HG03066 (cell line): ENCODE measurements around the gene RBM18.

Source experiments
- ATAC-seq: cut with Tn5 transposase; IDR thresholded peaks from one replicate; pipeline ENCODE4 v1.9.1; 2021; ENCODE audit warnings: low read depth; ENCODE audit not compliant: unreplicated experiment

Gene RBM18

DNA sequence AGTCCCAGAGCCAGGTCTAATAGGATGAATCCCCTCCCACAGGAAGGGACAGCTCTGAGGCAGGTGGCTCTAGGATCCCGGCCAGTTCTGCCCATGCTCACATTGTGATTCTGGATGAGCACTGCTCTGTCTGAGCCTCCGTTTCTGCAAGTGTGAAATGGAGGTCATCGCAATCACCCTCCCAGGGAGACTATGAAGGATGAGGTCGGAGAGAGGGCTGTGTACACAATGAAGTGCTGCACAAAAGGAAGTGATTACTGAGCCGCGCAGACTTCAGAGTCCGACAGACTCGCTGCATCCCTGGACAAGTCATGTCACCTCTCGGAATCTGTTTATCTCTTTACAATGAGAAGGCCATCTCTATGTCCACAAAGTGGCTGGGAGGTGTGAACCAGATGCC, 57.5 kb downstream of the RBM18 start:
- ATAC-seq = no peak

DNA sequence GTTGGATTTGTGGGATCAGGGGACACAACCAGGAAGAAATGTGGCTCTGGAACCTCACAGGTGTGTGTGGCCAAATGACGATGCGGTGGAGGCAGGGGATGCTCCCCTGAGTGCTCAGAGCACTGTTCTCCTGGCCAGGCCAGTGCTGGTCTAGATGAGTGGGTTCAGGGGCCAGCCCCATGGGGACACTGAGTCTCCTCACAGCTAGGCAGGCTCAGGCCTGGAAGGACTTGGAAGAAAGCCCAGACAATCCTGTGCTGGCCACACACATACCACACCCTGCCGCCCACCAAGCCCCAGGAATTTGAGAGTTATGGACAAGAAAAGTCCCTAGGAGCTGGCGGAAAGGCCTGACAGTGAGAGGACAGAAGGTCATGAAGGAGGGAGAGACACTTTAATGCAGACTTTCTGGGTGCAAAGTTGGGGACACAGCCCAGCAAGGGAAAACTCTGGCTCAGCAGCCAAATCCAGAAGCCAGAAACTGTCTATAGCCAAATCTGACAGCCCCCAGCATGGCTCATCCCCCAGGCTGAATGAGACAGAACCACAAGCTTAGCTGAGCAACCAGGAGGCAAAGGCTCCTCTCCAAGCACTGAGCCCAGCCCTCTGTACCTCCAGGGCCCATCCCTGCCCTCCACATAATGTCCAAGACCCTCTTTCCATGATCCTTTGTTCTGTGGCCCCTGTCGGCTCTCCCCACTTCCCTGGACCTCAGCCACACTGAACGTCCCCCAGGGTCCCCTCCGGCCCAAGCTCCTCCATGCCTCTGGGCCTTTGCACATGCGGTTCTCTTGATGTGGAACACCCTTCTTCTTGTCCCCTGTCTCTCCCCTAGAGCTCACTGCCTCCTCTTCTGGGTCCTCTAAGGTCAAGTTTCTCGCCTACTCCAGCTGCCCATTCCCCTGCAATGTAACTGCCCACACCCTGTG, 58.3 kb downstream of the RBM18 start:
- ATAC-seq = no peak

DNA sequence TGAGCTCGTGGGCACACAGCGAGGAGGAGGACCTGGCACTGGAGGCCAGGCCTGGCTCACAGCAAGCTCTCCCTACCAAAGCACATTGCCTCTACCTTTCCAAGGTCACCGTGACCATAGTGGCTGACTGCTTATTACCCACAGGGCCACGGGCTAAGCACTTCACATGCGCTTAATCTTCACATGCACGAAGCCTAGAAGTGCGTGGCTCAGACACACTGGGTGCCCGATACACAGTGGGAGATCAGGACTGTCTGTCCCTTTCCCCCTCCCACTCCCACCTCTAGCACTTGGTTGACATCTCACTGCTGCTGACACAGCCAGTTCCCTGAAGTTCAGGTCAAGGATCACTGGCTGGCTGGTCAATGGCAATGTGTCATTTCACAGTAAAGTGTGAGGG, 59.5 kb downstream of the RBM18 start:
- ATAC-seq = no peak

DNA sequence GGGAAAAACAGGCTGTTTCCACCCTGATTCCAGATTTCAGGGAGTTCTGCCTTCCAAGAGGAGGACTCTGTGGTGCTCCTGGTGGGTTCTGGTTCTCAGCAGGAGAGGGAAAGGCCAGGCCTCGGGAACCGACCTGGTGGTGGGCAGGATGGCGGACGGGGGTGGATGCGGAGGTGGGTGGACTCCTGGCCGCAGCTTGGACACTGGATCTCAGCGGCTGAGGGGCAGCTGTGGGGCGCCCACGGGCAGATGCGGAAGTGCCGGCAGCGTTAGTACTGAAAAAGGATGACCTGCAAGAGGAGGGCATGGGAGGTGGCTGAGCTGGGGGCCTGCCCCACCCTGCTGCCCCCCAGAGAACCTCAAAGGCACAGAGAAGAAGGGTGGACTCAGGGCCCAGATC, 60.1 kb downstream of the RBM18 start:
- ATAC-seq = no peak

DNA sequence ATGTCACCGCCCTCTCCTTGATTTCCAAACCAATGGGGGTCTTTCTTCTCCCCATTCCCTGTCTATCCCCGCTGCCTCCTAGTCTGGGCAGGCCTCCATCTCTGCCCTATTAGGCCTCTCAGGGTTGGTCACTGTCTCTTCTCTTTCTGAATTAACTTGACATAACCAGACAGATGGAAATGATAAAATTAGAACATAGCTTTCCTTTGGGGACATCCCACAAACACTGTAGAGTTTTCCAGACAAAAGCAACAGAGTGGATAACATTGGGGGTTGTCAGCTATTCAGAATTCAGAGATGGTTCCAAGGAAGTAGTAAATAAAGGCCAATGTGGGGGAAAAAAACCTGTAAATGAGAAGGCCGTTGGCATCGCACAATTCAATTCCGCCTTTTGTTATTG, 60.6 kb downstream of the RBM18 start:
- no peak for ATAC-seq

DNA sequence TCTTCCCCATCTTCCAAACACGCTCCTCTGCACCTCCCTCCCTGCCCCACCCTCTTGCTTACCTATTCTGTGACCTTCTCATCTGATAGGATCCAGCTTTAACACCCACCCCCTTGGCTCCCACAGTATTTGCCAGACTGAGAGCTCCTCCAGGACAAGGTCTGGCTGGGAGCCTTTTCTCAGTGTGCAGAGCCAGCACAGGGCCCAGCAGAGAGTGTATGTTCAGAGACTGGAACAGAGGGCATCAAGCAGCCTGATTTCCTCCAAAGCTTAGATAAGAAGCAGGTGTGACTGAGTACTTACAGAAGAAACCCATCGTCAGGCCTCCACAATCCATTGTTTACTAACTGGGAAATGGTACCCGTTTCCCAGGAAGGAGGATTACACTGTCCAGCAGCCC, 62.5 kb downstream of the RBM18 start:
- ATAC-seq = no peak

DNA sequence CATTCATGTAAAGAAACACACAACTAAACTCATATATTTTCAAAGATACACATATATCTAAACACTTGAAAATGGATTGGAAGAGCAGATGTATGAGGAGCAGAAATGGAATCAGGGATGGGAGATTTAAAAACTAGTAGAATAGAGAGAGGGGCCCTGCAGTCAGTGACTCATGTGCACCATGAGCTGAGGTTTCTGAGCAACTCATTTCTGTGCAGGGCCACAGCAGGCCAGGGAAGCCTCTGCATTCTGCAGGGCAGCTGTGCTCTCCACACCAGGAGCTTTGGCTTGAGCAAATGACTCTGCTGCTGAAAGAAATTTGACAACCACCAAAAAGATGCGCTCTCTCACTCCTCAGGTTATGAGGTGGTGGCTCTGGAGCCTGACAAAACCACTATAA, 63.0 kb downstream of the RBM18 start:
- no peak for ATAC-seq

DNA sequence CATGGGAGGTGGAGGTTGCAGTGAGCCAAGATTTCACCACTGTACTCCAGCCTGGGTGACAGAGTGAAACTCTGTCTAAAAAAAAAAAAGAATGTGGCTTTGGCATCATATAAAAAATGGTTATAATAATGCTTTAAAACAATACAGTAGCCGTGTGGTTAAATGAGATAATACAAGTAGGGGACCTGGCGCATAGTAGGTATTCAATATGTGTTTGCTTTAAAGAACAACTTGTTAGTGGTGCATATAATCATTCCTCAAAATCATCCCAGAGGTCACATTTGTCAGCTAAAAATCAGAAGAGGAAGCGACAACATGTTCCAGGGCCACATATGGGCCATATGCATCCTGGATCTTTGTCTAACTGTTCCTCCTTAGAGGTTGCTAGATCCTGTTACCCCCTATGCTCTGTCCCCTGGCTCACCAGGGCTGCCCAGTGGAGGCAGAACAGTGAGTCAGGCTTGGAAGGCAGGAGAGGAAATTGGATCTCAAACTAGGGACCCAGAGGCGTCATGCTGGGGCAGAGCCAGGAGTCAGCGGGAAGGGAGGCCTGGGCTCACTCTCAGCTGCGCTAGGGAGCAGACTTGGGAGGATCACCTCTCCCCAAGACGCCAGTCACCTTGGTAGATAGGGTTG, 63.6 kb downstream of the RBM18 start:
- ATAC-seq = no peak

DNA sequence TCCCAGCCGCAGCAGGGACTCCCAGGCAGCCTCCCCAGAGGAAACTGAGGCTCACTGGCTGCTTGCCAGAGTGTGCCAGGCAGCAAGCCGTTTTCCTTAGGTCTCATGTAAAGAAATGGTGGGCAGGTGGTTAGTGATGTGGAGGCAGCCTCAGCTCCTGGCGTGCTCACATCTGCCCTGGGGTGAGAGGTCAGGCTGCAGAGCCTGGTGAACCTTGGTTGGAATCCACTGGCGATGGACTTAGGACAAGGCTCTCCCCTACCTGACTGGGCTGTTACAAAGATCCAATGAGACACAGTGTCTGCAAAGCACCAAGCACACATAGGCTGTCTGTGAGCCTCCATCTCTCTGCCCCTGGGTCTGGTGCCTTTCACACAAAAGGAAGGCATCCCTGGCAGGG, 66.8 kb downstream of the RBM18 start:
- ATAC-seq = no peak

DNA sequence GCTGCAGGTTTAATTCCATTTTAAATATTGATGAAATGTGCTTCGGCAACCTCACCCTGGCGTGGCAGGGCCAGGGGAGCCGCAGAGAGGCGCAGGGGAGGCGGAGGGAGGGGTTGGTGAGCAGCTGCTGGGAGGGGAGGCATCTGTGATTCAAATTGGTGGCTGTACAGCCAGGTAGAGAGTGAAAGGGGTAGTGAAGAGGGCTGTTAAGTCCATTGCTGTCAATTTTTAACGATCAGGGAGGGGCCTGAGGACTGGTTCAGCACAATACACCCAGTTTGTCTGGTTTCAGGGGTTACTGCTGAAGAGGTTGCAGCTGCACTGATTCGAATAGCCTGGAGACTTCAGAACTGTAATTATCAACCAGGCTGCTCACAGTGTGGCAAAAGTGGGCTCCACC, 67.2 kb downstream of the RBM18 start:
- ATAC-seq = no peak

DNA sequence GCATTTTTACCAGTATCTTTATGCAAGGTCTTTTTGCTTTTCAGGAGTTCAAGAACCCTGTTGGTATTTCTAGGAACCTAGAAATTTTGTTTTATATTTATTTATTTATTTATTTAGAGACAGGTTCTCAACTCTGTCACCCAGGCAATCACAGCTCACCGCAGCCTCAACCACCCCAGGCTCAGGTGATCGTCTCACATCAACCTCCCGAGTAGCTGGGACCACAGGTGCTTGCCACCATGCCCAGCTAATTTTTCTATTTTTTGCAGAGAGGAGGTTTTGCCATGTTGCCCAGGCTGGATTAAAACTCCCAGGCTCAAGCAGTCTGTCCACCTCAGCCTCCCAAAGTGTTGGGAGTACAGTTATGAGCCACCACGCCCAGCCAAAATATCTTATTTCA, 68.8 kb downstream of the RBM18 start:
- ATAC-seq = no peak

DNA sequence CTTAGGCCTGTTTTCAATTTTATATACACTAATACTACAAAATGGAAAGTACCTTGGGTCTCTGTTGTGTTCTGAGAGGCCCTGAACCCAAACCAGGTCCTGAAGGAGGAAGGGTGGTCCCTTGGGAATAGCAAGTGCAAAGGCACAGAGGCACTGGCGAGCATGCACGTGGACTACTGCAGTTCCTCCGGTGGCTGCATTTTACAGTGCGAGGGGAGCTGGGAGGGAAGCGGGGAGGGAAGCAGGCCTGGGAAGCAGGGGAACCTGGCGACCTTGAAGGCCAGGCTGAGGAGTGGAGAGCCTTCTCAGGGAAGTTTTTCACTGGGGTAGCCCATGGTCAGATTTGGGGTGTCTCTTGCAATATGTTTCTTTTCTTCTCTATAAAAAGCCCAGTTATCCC, 71.0 kb downstream of the RBM18 start:
- no peak for ATAC-seq

DNA sequence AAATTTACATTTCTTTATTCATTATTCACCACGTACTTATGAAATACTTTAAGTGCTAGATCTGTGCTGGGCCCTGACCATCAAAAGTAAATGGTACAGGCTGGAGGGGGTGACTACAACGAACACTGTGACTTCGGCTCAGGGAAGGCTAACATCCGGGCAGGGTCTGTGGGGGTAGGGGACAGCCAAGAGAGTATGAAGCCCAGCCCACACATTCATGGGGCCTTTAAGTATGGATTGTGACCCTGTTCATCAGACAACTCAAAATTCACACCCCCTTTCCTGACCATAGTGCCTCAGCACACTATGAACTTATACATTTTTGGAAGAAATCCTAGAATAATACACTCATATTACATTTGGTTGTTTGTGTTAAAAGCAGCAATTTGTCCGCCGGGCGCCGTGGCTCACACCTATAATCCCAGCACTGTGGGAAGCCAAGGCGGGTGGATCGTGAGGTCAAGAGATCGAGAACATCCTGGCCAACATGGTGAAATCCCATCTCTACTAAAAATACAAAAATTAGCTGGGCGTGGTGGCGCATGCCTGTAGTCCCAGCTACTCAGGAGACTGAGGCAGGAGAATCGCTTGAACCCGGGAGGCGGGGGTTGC, 71.6 kb downstream of the RBM18 start:
- ATAC-seq = no peak

DNA sequence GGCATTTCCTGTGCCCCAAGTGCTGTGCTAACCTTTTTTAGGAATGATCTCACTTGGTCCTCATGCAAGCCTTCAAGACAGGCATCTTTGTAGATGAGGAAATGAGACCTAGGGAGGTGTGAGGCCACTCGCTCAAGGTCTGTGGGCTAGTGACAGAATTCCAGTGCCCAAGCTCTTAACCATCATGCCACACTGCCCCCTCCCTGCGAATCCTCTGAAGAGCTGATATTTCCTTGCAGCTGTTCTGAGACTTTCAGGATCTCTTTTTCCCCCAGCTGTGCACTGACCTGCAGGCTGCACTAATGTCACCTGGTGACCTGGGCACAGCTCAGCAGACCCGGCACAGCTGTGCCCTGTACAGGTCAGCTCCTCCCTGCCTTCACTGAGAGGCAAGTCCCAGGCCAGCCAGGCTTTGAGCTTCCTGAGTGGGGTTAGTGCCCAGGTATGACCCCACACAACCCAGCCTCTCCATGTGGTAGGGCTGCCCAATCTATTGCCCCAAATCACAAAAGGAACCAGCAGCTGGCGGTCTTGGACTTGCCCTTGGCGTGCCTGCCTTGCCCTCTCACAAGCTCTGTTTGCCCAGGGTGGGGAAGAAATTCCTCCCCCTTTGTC, 72.3 kb downstream of the RBM18 start:
- no peak for ATAC-seq

DNA sequence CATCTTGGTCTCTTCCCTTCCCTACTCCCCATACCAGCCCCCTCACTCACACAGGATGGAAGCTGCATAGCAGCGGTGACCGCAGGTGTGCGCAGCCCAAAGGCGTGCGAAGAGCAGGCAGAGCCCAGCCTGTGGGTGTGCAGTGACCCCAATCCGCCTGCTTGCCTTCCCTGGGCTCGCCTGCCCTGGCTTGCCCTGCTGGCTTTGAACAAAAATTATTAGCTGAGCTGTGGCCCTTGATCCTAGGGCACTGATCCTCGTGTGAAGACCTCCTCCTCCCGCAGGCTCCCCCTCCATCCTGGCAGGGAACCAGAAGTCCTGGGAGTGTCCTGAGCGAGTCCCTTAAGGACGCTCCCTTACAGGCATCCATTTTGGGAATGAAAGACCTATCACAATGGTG, 73.1 kb downstream of the RBM18 start:
- ATAC-seq = no peak

DNA sequence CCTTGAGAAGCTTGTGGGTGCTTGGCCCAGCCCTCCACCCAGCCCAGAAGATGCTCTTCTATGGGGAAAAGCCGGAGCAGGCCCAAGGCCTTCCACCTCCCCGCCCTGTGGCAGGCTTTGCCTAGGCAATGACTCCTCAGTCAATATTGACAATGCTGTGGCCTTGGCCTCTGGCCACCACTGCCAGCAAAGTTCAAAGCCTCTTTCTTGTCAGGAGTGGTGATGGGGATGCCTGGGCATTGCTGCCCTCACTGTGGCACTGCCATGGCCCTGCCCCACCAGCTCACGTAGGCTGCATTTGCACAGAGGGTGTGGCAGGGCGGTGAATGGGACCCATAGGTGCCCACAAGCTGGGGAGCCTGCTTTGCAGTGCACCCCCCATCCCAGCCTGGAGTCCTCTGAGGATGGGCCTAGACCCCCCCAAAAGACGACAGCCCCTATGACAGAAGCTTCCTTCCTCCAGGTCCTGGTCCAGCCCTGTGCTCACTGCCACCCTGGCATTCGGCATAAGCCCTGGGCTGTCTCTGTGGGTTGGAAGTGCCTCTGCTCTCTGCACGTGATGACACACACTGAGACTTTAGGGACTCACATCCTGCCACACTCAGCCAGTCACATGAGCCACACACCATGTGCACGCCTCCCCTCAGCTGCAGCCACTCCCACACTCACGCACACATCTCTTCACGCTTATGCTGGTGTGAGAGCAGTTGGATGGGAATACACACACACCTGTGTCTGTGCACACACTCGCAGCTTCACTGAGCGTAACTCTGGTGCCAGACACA, 73.9 kb downstream of the RBM18 start:
- ATAC-seq = no peak

DNA sequence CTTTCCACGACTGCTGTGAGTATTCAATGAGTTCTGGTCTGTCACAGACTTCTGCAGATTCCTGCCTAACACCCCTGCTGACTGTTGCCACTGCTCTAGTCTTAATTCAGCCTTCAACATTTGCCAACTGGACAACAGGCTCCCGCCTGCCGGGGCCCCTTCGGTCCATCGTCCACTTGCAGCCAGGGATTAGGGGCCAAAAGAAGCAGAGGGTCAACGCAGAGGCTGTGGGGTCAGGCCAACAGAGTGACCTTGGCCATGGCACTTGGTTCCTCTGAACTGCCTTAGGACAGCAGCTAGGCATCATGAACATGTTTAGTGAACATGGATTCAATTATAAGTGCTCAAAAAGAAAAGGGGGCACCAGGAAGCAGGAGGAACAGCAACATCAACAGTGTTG, 76.3 kb downstream of the RBM18 start:
- ATAC-seq = no peak
